Keratinocyte (primary cell): Measurements from ENCODE around the gene TANGO2. TPM values are rescaled to one million over a fixed set of nuclear protein-coding genes. Genes with fewer than 3 reads are reported as not detected.

Experiments used
- DNase-seq: peaks from one replicate; pipeline ENCODE4 v3.0.0-alpha.2; 2011; ENCODE audit warnings: low read depth, missing footprints, low spot score
- FAIRE-seq: peaks from 2 replicates; lab custom pipeline; 2011; peaks lifted over from hg19 to GRCh38; lab: Jason Lieb, UNC
- H2AFZ ChIP-seq: 2 replicates; pipeline ENCODE4 v1.6.0; 2012; ENCODE audit warnings: low read length, control low read depth, inconsistent platforms; ENCODE audit not compliant: control insufficient read depth
- H3K27ac ChIP-seq: 2 replicates; pipeline ENCODE4 v1.5.1; 2011; ENCODE audit warnings: low read length; ENCODE audit not compliant: control insufficient read depth, insufficient read depth
- H3K27me3 ChIP-seq: 3 replicates; pipeline ENCODE4 v1.6.0; 2011; ENCODE audit warnings: low read length; ENCODE audit not compliant: control insufficient read depth, insufficient read depth; ENCODE audit errors: extremely low read depth
- H3K36me3 ChIP-seq, 2 experiments: 2 replicates in 1 of 2; 3 replicates in 1 of 2; pipeline ENCODE4 v1.5.1; 2011; ENCODE audit warnings: low read length in 2 of 2, mild to moderate bottlenecking in 1 of 2; ENCODE audit not compliant: control insufficient read depth in 2 of 2, insufficient read depth in 2 of 2; ENCODE audit errors: extremely low read depth in 1 of 2
- H3K4me1 ChIP-seq: 3 replicates; pipeline ENCODE4 v1.5.1; 2011; ENCODE audit warnings: low read length; ENCODE audit not compliant: control insufficient read depth, insufficient read depth; ENCODE audit errors: extremely low read depth
- H3K4me2 ChIP-seq: 3 replicates; pipeline ENCODE4 v1.6.0; 2011; ENCODE audit warnings: low read depth, low read length; ENCODE audit not compliant: control insufficient read depth, insufficient read depth; ENCODE audit errors: extremely low read depth
- H3K4me3 ChIP-seq, 3 experiments: fragments of 200-600 bp in 1 of 3; sonication (generic) in 1 of 3; 2 replicates in 2 of 3; 3 replicates in 1 of 3; pipeline ENCODE4 v1.5.1; 2011 to 2016; ENCODE audit warnings: low read length in 3 of 3, mild to moderate bottlenecking in 3 of 3, control low read depth in 2 of 3, inconsistent platforms in 1 of 3, low read depth in 1 of 3, mixed read lengths in 1 of 3, mixed run types in 1 of 3, moderate library complexity in 1 of 3; ENCODE audit not compliant: control insufficient read depth in 2 of 3, insufficient read depth in 2 of 3; ENCODE audit errors: extremely low read depth in 1 of 3
- H3K79me2 ChIP-seq: 2 replicates; pipeline ENCODE4 v1.6.0; 2012; ENCODE audit warnings: low read length; ENCODE audit not compliant: control insufficient read depth, insufficient read depth
- H3K9ac ChIP-seq: 3 replicates; pipeline ENCODE4 v1.6.0; 2011; ENCODE audit warnings: low read length; ENCODE audit not compliant: control insufficient read depth, insufficient read depth; ENCODE audit errors: extremely low read depth
- H3K9me1 ChIP-seq: 3 replicates; pipeline ENCODE4 v1.6.0; 2011; ENCODE audit warnings: low read length; ENCODE audit not compliant: control insufficient read depth, insufficient read depth; ENCODE audit errors: extremely low read depth
- H3K9me3 ChIP-seq: 2 replicates; pipeline ENCODE4 v1.5.1; 2012; ENCODE audit warnings: low read depth, low read length; ENCODE audit not compliant: control insufficient read depth
- H4K20me1 ChIP-seq: 3 replicates; pipeline ENCODE4 v1.6.0; 2011; ENCODE audit warnings: low read length; ENCODE audit not compliant: control insufficient read depth, insufficient read depth; ENCODE audit errors: extremely low read depth
- CTCF ChIP-seq, 3 experiments: IDR thresholded peaks in 1 of 3; conservative IDR thresholded peaks in 1 of 3; optimal IDR thresholded peaks in 1 of 3; 2 replicates in 2 of 3; 3 replicates in 1 of 3; pipeline versions ENCODE3 to v1.5.1; 2011; ENCODE audit warnings: low read length in 3 of 3, mild to moderate bottlenecking in 3 of 3, moderate library complexity in 2 of 3, control low read depth in 1 of 3, inconsistent platforms in 1 of 3; ENCODE audit not compliant: insufficient read depth in 2 of 3; ENCODE audit errors: extremely low read depth in 1 of 3
- EZH2 ChIP-seq: IDR thresholded peaks from one replicate; pipeline ENCODE4 v1.6.1; 2012; ENCODE audit warnings: inconsistent platforms, mild to moderate bottlenecking, low read length, moderate library complexity
- dilution Hi-C: fragments of 300-500 bp; cut with MboI; formaldehyde crosslinking; loops from one replicate; pipeline ENCODE4 v1.7.0; 2020; ENCODE audit warnings: low sequenced_read_pairs; ENCODE audit not compliant: extremely low pct_ligation_motif_present
- polyA plus RNA-seq, 5 experiments: library from polyadenylated mRNA; depleted of rRNA in 3 of 5; stranded (reverse) in 3 of 5; stranded (forward) in 1 of 5; unstranded in 1 of 5; fragments of >200 nt; gene quantifications; 1 replicate in 1 of 5; 2 replicates in 3 of 5; 3 replicates in 1 of 5; pipeline versions ENCODE4 v1.2.1 to v1.2.3, GENCODE V29; 2011 to 2012; ENCODE audit warnings: missing spikeins in 2 of 5, low read depth in 1 of 5, low replicate concordance in 1 of 5

TANGO2 gene
- polyA plus RNA-seq, 1 donor (not counting 4 experiments of a cell fraction or from before 2014, with no cell fraction given) = 20.1 TPM

GRCh38 chr22:20084547-20085413 is 63.9 kb downstream of the TANGO2 start:
- Histone ChIP-seq H3K4me1 (peaks cover 16% of the 10 kb centered on the region), H3K9ac (no peak overlapping the region), H3K27me3 (no peaks in the 10 kb centered on the region), H4K20me1 (peaks cover 14% of the 10 kb centered on the region), H3K27ac (no peak overlapping the region), H3K4me2 (no peak overlapping the region), H3K4me3 (no peak overlapping the region), H3K36me3 (peaks cover 31 to 44% of the 10 kb centered on the region in 2 experiments), H3K9me1 (peaks cover 5% of the 10 kb centered on the region), H3K79me2 (peaks cover 69% of the 10 kb centered on the region), H3K9me3 (no peaks in the 10 kb centered on the region), H2AFZ (no peak overlapping the region)
- dilution Hi-C loops = no loop called here
- TF ChIP-seq EZH2 (no peak), CTCF (optimal IDR thresholded peaks at IDR 0.05 in 1 of 3, IDR thresholded peaks at IDR 0.05 in 1 of 3, conservative IDR thresholded peaks at IDR 0.05 in 1 of 3; ENCODE audit: extremely low read depth in 1 of 3, insufficient read depth in 2 of 3, low read length in 3 of 3) (peak in 2 of 3 experiments; percentile 35 to 61)
- DNase-seq (no peak), FAIRE-seq (no peak)

- no peak for FAIRE-seq
- Histone ChIP-seq H3K9ac (no peak overlapping the region), H3K4me1 (peaks cover 16% of the 10 kb centered on the region), H3K9me3 (no peaks in the 10 kb centered on the region), H4K20me1 (peaks cover 16% of the 10 kb centered on the region), H3K27me3 (no peaks in the 10 kb centered on the region), H3K9me1 (peaks cover 5% of the 10 kb centered on the region), H3K36me3 (peaks cover 39 to 53% of the 10 kb centered on the region in 2 experiments), H3K4me3 (no peak overlapping the region), H3K27ac (no peak overlapping the region), H2AFZ (no peak overlapping the region), H3K79me2 (peaks cover 66% of the 10 kb centered on the region), H3K4me2 (no peak overlapping the region)
- dilution Hi-C loops = no loop called here
- no peak for TF ChIP-seq EZH2
- TF ChIP-seq CTCF (optimal IDR thresholded peaks at IDR 0.05 in 1 of 3, IDR thresholded peaks at IDR 0.05 in 1 of 3, conservative IDR thresholded peaks at IDR 0.05 in 1 of 3; ENCODE audit: extremely low read depth in 1 of 3, insufficient read depth in 2 of 3, low read length in 3 of 3) = no peak
- no peak for DNase-seq
Observed at GRCh38 chr22:20085651-20086050, 64.7 kb downstream of the TANGO2 start.
